GM21447 (cell line): Measurements from ENCODE around the gene PIK3R3.
"Not testable (repeated sequence)": the region's sequence is repeated elsewhere in the genome, so short reads cannot be mapped to it uniquely, and the experiment has no call there.

Experiments used
- ATAC-seq: cut with Tn5 transposase; IDR thresholded peaks from one replicate; pipeline ENCODE4 v1.9.1; 2021; ENCODE audit not compliant: unreplicated experiment

The PIK3R3 gene

GRCh38 chr1:46113948-46114347 lies 18.5 kb downstream of the PIK3R3 start:
- ATAC-seq = no peak

- ATAC-seq = no peak
Observed at GRCh38 chr1:46112108-46112507, 20.3 kb downstream of the PIK3R3 start.

GRCh38 chr1:46110521-46110920 lies 21.9 kb downstream of the PIK3R3 start:
- ATAC-seq = no peak

- no peak for ATAC-seq
Observed at GRCh38 chr1:46102769-46103476, 29.5 kb downstream of the PIK3R3 start.

GRCh38 chr1:46099215-46099614 lies 33.2 kb downstream of the PIK3R3 start:
- no peak for ATAC-seq

DNA sequence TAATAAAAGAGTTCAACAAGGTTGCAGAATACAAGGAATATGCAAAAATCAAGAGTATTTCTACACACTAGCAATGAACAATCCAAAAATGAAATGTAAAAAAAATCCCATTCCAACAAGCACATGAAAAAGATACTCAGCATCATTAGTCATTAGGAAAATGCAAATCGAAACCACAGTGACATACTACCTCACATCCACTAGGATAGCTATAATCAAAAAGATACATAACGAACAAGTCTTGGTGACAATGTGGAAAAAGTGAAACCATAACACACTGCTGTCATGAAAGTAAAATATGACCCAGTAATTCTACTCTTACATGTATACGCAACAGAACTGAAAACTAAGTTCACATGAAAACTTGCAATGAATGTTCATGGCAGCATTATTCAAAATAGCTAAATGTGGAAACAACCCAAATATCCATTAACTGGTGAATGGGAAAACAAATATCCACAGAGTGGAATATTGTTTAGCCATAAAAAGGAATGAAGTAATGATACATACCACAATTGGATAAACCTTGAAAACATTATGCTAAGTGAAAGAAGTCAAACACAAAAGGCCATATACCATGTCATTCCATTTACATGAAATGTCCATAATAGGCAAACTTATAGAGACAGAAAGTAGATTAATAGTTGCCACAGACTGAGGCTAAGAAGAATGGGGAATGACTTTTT lies 34.3 kb downstream of the PIK3R3 start:
- ATAC-seq = no peak

- no peak for ATAC-seq
Observed at GRCh38 chr1:46097149-46097472, 35.3 kb downstream of the PIK3R3 start.

DNA sequence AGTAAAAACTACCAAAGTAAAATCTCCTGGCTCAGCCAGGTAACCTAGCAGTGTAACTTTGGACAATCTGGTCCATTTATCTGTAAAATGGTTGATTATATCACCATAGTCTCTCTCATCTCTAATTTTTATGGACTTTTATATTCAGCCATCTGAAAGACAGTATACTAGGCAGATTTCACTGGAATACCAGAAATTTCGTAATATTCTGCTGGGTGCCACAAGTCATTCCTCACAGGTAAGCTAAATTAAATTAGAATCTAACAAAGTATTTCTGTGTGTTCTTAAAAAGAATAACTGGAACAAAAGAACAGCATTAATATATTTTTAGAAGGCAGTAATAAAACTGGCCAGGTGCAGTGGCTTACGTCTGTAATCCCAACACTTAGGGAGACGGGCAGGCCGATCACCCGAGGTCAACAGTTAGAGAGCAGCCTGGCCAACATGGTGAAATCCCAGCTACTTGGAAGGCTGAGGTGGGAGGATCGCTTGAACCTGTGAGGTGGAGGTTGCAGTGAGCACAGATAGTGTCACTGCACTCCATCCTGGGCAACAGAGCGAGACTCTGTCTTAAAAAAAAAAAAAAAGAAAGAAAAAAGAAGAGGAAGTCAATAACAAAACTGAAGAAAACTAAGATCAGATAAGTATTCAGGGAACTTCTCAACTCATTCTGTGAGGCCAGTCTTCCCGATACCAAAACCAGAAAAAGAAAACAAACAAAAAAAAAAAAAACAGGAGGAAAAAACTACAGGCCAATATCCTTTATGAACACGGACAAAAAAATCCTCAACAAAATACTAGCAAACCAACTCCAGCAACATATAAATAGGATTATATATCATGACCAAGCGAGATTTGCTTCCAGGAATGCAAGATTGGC lies 35.9 kb downstream of the PIK3R3 start:
- no peak for ATAC-seq

GRCh38 chr1:46095110-46095509 lies 37.3 kb downstream of the PIK3R3 start:
- ATAC-seq = not testable (repeated sequence)

GRCh38 chr1:46094471-46095005 lies 37.9 kb downstream of the PIK3R3 start:
- no peak for ATAC-seq

DNA sequence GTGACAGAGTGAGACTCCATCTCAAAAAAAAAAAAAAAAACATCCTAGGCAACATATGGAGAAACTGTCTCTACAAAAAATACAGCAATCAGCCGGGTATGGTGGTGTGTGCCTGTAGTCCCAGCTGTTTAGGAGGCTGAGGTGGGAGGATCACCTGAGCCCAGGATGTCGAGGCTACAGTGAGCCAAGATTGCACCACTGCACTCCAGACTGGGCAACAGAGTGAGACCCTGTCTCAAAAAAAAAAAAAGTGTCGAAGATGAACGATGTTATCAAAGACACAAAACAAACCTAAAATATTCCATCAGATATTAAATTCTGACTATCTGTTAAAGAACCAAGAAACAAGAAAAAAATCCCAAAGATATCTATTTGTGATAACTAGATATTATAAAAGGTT lies 38.6 kb downstream of the PIK3R3 start:
- ATAC-seq = not testable (repeated sequence)

DNA sequence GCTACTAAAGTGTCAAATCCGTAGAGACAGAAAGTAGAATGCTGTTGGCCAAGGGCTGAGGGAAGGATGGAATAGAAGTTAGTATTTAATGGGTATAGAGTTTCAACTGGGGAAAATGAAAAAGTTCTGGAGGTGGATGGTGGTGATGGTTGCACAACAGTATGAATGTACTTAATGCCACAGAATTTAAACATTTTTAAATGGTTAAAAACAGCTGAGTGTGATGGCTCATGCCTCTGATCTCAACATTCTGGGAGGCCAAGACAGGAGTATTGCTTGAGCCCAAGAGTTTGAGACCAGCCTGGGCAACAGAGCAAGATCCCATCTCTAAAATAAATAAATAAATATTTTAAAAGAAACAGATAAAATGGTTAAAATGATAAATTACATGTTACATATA lies 44.5 kb downstream of the PIK3R3 start:
- ATAC-seq = no peak

GRCh38 chr1:46086576-46086975 lies 45.9 kb downstream of the PIK3R3 start:
- no peak for ATAC-seq

DNA sequence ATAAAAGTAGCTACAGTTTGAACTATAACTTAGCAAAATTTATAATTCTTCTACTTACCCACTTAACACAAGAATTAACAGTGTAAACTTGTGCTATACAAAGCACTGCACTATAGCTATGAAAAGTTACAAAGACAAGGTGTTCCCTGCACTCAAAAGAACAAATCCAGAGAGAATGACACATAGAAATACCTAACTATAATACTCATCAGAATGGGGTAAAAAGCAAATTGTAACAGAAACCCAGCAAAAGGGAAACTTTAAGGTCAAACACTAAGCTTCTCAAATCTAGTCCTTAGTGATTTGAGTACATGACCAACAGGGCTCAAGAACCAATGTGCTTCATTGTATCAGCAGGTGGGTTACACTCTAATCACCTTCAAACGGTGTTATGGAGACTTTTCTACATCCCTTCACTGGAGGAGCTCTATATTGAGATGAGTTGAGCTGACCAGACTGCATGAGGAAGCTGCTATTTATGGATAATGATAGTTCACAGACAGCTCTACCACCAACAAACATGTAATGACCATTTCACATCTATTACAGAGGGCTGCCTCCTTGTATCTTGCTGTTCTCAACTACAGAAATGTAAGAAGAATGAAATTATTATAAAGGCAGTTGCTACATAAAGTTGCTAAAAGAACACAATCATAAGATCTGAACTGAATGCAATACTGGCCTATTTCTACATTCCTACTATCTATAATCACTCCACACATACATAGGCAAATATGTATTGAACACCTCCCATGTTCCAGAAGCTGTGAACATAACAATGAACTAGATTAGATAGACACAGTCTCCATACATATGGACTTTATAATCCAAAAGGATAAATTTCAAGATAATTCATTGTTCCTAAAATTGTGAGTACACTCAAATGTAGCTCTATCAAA lies 47.6 kb downstream of the PIK3R3 start:
- ATAC-seq = no peak

DNA sequence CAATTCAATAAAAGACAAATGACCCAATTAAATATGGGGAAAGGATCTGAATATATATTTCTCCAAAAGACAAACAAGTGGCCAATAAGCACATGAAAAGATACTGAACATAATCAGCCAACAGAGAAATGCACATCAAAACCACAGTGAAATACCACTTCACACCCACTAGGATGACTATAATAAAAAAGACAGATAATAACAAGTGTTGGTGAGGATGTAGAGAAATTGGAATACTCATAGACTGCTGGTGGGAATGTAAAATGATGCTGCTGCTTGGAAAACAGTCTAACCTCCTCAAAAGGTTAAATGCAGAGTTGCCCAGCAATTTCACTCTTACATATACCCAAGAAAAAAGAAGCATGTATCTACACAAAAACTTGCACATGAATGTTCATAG lies 48.9 kb downstream of the PIK3R3 start:
- ATAC-seq = no peak

DNA sequence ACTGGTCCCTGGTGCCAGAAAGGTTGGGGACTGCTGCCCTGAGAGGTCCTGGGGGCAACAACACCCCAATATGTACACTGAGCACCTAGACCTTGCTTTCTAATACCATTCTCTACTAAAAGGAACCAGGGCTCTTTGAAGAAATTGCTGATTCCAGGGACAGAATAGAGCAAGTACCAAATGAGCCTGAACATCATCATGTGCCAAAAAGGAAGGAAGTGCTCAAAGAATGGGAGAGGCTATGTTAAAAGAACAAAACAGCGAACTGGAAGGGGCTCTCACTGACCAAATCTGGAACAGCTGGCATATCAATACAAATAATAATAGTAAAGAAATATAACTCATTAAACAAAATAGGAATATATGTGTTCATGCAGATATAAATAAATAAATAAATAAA lies 50.8 kb downstream of the PIK3R3 start:
- ATAC-seq = no peak

DNA sequence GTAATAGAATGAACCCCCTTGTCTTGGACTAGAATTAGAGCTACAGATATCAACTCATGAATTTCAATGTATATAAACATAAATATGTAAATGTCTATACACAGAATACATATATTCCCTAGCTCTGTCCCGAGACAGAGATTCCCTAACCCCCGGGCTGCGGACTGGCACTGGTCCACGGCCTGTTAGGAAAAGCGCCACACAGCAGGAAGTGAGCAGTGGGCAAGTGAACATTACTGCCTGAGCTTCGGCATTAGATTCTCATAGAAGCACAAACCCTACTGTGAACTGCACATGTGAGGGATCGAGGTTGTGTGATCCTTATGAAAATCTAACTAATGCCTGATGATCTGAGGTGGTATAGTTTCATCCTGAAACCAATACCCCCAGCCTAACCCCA lies 51.2 kb downstream of the PIK3R3 start:
- no peak for ATAC-seq

- ATAC-seq = no peak
Observed at GRCh38 chr1:46080257-46080656, 52.2 kb downstream of the PIK3R3 start.

DNA sequence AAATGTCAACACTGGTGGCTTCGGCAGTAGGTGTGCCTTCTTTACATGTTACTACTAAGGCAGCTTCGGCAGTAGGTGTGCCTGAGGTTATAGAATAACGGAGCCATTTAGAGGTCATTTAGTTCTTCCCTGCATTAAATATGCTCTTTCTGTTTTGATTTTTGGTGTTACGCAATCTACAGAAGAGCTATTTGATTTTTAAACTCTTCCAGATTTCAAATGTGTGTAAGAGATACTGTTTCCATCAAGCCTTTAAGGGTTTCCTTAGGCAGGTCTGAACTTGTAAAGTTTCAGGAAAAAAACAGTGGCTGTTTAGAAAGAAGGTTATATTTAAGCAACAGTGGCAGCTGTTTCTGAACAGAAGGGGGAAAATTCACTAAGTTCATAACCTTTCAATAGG lies 54.8 kb downstream of the PIK3R3 start:
- ATAC-seq = no peak

- no peak for ATAC-seq
Observed at GRCh38 chr1:46076343-46076742, 56.1 kb downstream of the PIK3R3 start.

DNA sequence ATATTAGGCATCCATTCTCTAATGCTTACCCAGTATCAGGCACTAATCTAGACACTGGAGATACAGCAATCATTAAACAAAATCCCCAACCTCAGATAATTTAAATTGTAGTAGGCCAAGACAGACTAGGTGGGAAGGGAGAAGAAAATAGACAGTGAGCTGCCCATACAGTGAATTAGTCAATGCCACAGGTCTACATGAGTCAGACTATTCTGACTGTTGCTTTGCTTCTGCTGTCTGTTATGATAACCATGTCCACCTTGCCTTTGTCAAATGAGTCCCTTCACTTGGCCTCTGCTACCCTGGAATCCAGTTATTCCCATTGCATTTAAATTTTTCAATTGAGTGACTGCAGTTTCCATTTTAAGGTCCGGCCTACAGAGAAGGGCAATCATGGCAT lies 59.5 kb downstream of the PIK3R3 start:
- ATAC-seq = no peak
